Adrenal gland (tissue), 12 donors: ENCODE data around the gene ICAM4. TPM values are rescaled to one million over a fixed set of nuclear protein-coding genes. Genes with fewer than 3 reads are reported as not detected.

Experiments used
- DNase-seq, 7 donors: peaks; one replicate each; pipeline ENCODE4 v3.0.0-alpha.2; 2019 to 2020
- H3K27ac ChIP-seq, 5 donors: fragments of 200-600 bp; sonication (generic) in 4 of 5; 1 replicate in 3 of 5; 2 replicates in 2 of 5; pipeline versions ENCODE4 v1.5.1 to v1.8.0; 2016 to 2020; ENCODE audit warnings: mild to moderate bottlenecking in 1 of 5
- H3K27me3 ChIP-seq: fragments of 200-600 bp; 2 replicates; pipeline ENCODE4 v1.8.0; 2021
- H3K36me3 ChIP-seq, 2 donors: fragments of 200-600 bp; replicated peaks in 1 of 2; 1 replicate in 1 of 2; 2 replicates in 1 of 2; pipeline versions ENCODE4 v1.5.1 to v1.8.0; 2018 to 2022
- H3K4me1 ChIP-seq, 2 donors: fragments of 200-600 bp; replicated peaks in 1 of 2; 1 replicate in 1 of 2; 2 replicates in 1 of 2; pipeline versions ENCODE4 v1.5.1 to v1.8.0; 2018 to 2021
- H3K4me3 ChIP-seq, 4 donors: fragments of 200-600 bp; sonication (generic) in 3 of 4; one replicate each; pipeline ENCODE4 v1.5.1; 2016 to 2018
- H3K9me3 ChIP-seq, 3 donors: fragments of 200-600 bp; sonication (generic) in 1 of 3; replicated peaks in 1 of 3; 1 replicate in 2 of 3; 2 replicates in 1 of 3; pipeline versions ENCODE4 v1.5.1 to v1.8.0; 2016 to 2021
- CTCF ChIP-seq, 6 experiments: fragments of 450-650 bp in 4 of 6; fragments of 200-600 bp in 2 of 6; sonication (generic) in 1 of 6; IDR thresholded peaks; 1 replicate in 5 of 6; 2 replicates in 1 of 6; pipeline versions ENCODE4 v1.5.1 to v1.8.0; 2016 to 2021; ENCODE audit warnings: antibody characterized with exemption in 6 of 6, mild to moderate bottlenecking in 2 of 6, moderate library complexity in 1 of 6
- POLR2A ChIP-seq, 2 donors: fragments of 450-650 bp; IDR thresholded peaks; one replicate each; pipeline ENCODE4 v1.6.1; 2017; ENCODE audit warnings: antibody characterized with exemption in 2 of 2, mild to moderate bottlenecking in 2 of 2, moderate library complexity in 1 of 2
- WGBS, 4 donors: extraction: QIAGEN DNeasy Blood & Tissue Kit in 2 of 4; methylation state at CpG; one replicate each; pipeline versions ENCODE4 v1.1.5 to v1.1.7; 2013 to 2017; 5-methylcytosine and 5-hydroxymethylcytosine counted together
- intact Hi-C, 2 donors: fragments of 100-400 bp; cut with DNase I; formaldehyde crosslinking; loops; one replicate each; pipeline versions ENCODE4 v1.14.1 to v1.15.0; 2022 to 2023
- polyA plus RNA-seq, 3 donors: library from polyadenylated mRNA; stranded (reverse); fragments of 200-250 nt in 2 of 3; fragments of 350-450 nt in 1 of 3; fragmentation: Illumina TruSeq in 1 of 3; extraction: RNeasy Lipid Tissue Mini Kit (QIAGEN cat#74804) in 1 of 3; gene quantifications; one replicate each; pipeline ENCODE4 v1.2.3, GENCODE V29; 2013 to 2014
- total RNA-seq, 9 donors: library from RNA; depleted of rRNA in 4 of 9; stranded (reverse); fragments of >200 nt in 4 of 9; fragments of 120-200 nt in 1 of 9; fragmentation: NEBNext Ultra II Directional in 1 of 9; extraction: Animal tissue kit (Norgen Biotek cat#: 25700) in 1 of 9; gene quantifications; one replicate each; pipeline versions ENCODE4 v1.1.0 to v1.2.4, GENCODE V29; 2013 to 2023
- donor health status: healthy with polysubstance abuse.
- donor health status: Bipolar disorder and iron deficiency.
- donor health status: DM: yes; HTN: yes; CAD: no.
- donor health status: DM: no; HTN: no; CAD: no.
- donor health status: DM: no; HTN: no; CAD: no.
- donor health status: DM: yes; HTN: yes; CAD: no.

The ICAM4 gene
- total and polyA plus RNA-seq, 12 donors = 0.34 to 1.0 (median 0.51) TPM; not detected in 4

GRCh38 chr19:10290876-10291553, 4.3 kb downstream of the ICAM4 start:
- Histone ChIP-seq H3K9me3 (no peaks in the 10 kb centered on the region), H3K27me3 (peaks cover 74% of the 10 kb centered on the region), H3K36me3 (peaks cover 0 to under 1% of the 10 kb centered on the region in 2 donors), H3K4me3 (peak overlapping the region in 1 of 4 donors; percentile 39), H3K4me1 (peaks cover 34 to 71% of the 10 kb centered on the region in 2 donors), H3K27ac (no peak overlapping the region)
- WGBS, 4 donors = 1 to 3% (median 2%) methylated on average over 6 to 57 of the region's 57 CpGs
- intact Hi-C loops = no loop called here
- DNase-seq = peak in 2 of 7 donors; percentile 43 to 45
- no peak for TF ChIP-seq POLR2A (IDR thresholded peaks at IDR 0.05)
- TF ChIP-seq CTCF (IDR thresholded peaks at IDR 0.05) = no peak

- Histone ChIP-seq H3K27ac (no peak overlapping the region), H3K27me3 (peaks cover 80% of the 10 kb centered on the region), H3K4me3 (peak overlapping the region in 1 of 4 donors; percentile 39), H3K36me3 (no peaks in the 10 kb centered on the region), H3K4me1 (peaks cover 31 to 65% of the 10 kb centered on the region in 2 donors), H3K9me3 (no peaks in the 10 kb centered on the region)
- no peak for DNase-seq
- TF ChIP-seq POLR2A (IDR thresholded peaks at IDR 0.05) (no peak), CTCF (IDR thresholded peaks at IDR 0.05) (no peak)
- 2 to 4% (median 3%) methylated on average over 18 to 49 of the region's 49 CpGs for WGBS, 4 donors
- intact Hi-C loops = no loop called here
Measured at GRCh38 chr19:10291554-10292205, 4.9 kb downstream of the ICAM4 start.

- no peaks in the 10 kb centered on the region for H3K9me3 ChIP-seq
- peak overlapping the region in 1 of 4 donors; percentile 39 for H3K4me3 ChIP-seq
- H3K27me3 ChIP-seq = peaks cover 83% of the 10 kb centered on the region
- DNase-seq = peak; percentile 56 to 82 (median 73)
- H3K36me3 ChIP-seq = no peaks in the 10 kb centered on the region
- H3K4me1 ChIP-seq = peaks cover 25 to 59% of the 10 kb centered on the region in 2 donors
- 0 to 2% (median 1%) methylated on average over 25 to 45 of the region's 45 CpGs for WGBS, 4 donors
- H3K27ac ChIP-seq = no peak overlapping the region
- no peak for TF ChIP-seq CTCF (IDR thresholded peaks at IDR 0.05)
- no peak for TF ChIP-seq POLR2A (IDR thresholded peaks at IDR 0.05)
- intact Hi-C loops = no loop called here
Measured at GRCh38 chr19:10292206-10292788, 5.5 kb downstream of the ICAM4 start.
